HFFc6 (cell line): Measurements from ENCODE around the gene GOLIM4. TPM values are rescaled to one million over a fixed set of nuclear protein-coding genes. Genes with fewer than 3 reads are reported as not detected.
A peak's percentile ranks its signal among the peaks of the same experiment; 100 is the strongest.

Experiments
- DNase-seq: peaks from one replicate; pipeline ENCODE4 v3.0.0-alpha.2; 2018
- H3K27ac Mint-ChIP-seq: 2 replicates; pipeline ENCODE4 v1.8.0; 2020; ENCODE audit warnings: mild to moderate bottlenecking, mixed read lengths
- H3K27me3 Mint-ChIP-seq: 2 replicates; pipeline ENCODE4 v1.8.0; 2021; ENCODE audit warnings: mild to moderate bottlenecking, moderate library complexity, mixed read lengths; ENCODE audit not compliant: insufficient read depth
- H3K36me3 Mint-ChIP-seq: 2 replicates; pipeline ENCODE4 v1.8.0; 2021; ENCODE audit warnings: low read depth, mixed read lengths
- H3K4me1 Mint-ChIP-seq: 2 replicates; pipeline ENCODE4 v1.8.0; 2020; ENCODE audit warnings: low read depth, mixed read lengths
- H3K4me3 Mint-ChIP-seq: 2 replicates; pipeline ENCODE4 v1.8.0; 2020; ENCODE audit warnings: mild to moderate bottlenecking, moderate library complexity, mixed read lengths
- H3K9me3 Mint-ChIP-seq: 2 replicates; pipeline ENCODE4 v1.8.0; 2020; ENCODE audit warnings: mild to moderate bottlenecking, mixed read lengths
- total RNA-seq, 6 experiments: library from RNA; stranded (reverse); fragmentation: NEBNext Ultra II Directional; extraction: Animal tissue kit (Norgen Biotek cat#: 25700); gene quantifications; 2 replicates in 1 of 6; 3 replicates in 5 of 6; pipeline ENCODE4 v1.2.3, GENCODE V29; 2021
- TF ChIP-seq, protein P1 (sequence below): fragments of 200-600 bp; sonication (generic); IDR thresholded peaks from 2 replicates; pipeline ENCODE4 v1.5.0; 2021; ENCODE audit warnings: antibody characterized with exemption, mild to moderate bottlenecking

The GOLIM4 gene
- total RNA-seq, 6 experiments from 2014 or later, result 99.8 to 141 (median 130) TPM

DNA sequence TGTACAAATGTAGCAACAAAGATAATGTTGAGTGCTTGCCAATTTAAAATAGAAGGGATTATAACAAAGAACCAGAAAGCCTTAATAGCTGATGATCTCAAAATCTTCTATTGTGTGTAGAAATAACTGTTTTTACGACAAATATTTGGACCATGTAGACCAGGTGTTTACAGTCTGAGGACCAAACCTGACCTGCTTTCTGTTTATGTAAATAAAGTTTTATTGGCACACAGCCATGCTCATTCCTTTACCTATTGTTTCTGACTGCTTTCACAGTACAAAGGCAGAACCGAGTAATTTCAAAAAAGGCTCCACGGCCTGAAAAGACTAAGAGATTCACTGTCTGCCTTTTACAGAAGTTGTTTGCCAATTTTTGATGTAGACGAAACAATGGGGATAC is 91.8 kb downstream of the GOLIM4 start:
- H3K4me3 Mint-ChIP-seq, result no peak overlapping the region
- H3K36me3 Mint-ChIP-seq, result peaks cover 8% of the 10 kb centered on the region
- TF ChIP-seq, protein P1, sequence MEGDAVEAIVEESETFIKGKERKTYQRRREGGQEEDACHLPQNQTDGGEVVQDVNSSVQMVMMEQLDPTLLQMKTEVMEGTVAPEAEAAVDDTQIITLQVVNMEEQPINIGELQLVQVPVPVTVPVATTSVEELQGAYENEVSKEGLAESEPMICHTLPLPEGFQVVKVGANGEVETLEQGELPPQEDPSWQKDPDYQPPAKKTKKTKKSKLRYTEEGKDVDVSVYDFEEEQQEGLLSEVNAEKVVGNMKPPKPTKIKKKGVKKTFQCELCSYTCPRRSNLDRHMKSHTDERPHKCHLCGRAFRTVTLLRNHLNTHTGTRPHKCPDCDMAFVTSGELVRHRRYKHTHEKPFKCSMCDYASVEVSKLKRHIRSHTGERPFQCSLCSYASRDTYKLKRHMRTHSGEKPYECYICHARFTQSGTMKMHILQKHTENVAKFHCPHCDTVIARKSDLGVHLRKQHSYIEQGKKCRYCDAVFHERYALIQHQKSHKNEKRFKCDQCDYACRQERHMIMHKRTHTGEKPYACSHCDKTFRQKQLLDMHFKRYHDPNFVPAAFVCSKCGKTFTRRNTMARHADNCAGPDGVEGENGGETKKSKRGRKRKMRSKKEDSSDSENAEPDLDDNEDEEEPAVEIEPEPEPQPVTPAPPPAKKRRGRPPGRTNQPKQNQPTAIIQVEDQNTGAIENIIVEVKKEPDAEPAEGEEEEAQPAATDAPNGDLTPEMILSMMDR, result no peak

DNA sequence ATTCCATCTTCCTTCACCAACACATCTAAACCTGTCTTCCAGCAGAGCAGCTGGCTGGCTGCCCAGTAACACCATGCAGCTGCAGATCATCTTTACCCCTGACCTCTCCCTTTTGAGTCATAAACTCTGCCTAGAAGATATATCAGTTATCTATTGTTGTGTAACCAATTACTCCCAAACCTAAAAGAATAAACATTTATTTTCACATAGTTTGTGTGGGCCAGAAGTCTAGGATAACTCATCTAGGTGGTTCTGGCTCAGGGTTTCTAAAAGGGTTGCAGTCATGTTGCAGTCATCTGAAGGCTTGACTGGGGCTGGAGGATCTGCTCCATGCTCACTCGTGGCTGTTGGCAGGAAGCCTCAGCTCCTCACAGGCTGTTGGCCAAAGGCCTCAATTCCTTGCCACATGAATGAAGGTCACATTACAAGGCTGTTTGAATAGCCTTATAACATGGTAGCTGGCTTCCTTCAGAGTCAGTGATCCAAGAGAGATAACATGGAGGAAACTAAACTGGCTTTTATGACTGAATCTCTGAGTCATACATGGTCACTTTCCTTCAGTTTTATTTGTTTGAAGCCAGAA is 92.8 kb downstream of the GOLIM4 start:
- TF ChIP-seq, protein P1, result no peak
- Mint-ChIP-seq H3K36me3 (peaks cover 2% of the 10 kb centered on the region), H3K4me3 (no peak overlapping the region)

More for the DNA sequence above, 91.8 kb downstream of the GOLIM4 start:
- H3K4me1 Mint-ChIP-seq, result peaks cover 13% of the 10 kb centered on the region
- DNase-seq, result no peak
- no peaks in the 10 kb centered on the region; the same call in 1 of the 2 replicates for H3K27me3 Mint-ChIP-seq
- H3K27ac Mint-ChIP-seq, result no peak overlapping the region
- peaks cover 7% of the 10 kb centered on the region for H3K9me3 Mint-ChIP-seq

DNA sequence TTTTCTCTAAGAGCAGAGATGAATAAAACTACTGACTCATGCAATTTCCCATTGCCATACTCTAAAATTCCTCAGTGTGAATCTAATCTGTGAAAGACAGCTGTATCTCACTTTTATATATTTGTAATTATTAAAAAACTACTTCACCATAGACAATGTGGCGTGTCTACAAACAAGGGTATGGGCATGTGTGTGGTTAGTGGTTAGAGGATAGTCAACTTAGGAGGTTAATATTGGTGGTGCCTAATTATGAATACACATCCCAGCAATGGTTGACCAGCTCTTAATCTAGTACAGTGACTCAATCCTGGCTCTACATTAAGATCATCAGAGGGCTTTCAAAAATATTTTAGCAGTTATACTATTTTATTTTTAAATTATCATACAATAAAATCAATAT is 94.5 kb downstream of the GOLIM4 start:
- DNase-seq, result no peak
- TF ChIP-seq, protein P1, result no peak
- H3K27ac Mint-ChIP-seq, result no peak overlapping the region
- H3K4me3 Mint-ChIP-seq, result no peak overlapping the region
- H3K9me3 Mint-ChIP-seq, result peaks cover 7% of the 10 kb centered on the region
- peaks cover 3% of the 10 kb centered on the region for H3K27me3 Mint-ChIP-seq
- peaks cover 13% of the 10 kb centered on the region for H3K4me1 Mint-ChIP-seq
- H3K36me3 Mint-ChIP-seq, result no peaks in the 10 kb centered on the region; the same call in 1 of the 2 replicates

More for the DNA sequence above, 92.8 kb downstream of the GOLIM4 start:
- DNase-seq, result peak; percentile 76
- peaks cover 13% of the 10 kb centered on the region for H3K4me1 Mint-ChIP-seq
- peaks cover 3% of the 10 kb centered on the region for H3K27me3 Mint-ChIP-seq
- no peak overlapping the region for H3K27ac Mint-ChIP-seq
- peaks cover 7% of the 10 kb centered on the region for H3K9me3 Mint-ChIP-seq

DNA sequence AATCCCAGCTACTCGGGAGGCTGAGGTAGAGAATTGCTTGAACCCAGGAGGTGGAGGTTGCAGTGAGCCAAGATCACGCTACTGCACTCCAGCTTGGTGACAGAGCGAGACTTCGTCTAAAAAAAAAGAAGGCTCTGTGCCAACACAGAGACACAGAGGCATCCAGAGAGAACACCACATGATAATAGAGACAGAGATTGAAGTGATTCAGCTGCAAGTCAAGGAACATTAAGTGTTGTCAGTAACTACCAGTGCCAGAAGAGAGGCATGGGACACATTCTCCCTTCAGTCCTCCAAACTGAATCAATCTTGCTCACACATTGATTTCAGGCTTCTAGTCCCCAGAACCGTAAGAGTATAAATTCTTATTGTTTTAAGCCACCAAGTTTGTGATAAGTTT is 97.5 kb downstream of the GOLIM4 start:
- TF ChIP-seq, protein P1, result no peak
- peaks cover 3% of the 10 kb centered on the region for H3K27me3 Mint-ChIP-seq
- H3K36me3 Mint-ChIP-seq, result no peaks in the 10 kb centered on the region; the same call in 1 of the 2 replicates
- peaks cover 7% of the 10 kb centered on the region for H3K9me3 Mint-ChIP-seq
- no peak overlapping the region for H3K4me3 Mint-ChIP-seq
- H3K27ac Mint-ChIP-seq, result no peak overlapping the region
- no peak for DNase-seq
- H3K4me1 Mint-ChIP-seq, result peaks cover 7% of the 10 kb centered on the region

DNA sequence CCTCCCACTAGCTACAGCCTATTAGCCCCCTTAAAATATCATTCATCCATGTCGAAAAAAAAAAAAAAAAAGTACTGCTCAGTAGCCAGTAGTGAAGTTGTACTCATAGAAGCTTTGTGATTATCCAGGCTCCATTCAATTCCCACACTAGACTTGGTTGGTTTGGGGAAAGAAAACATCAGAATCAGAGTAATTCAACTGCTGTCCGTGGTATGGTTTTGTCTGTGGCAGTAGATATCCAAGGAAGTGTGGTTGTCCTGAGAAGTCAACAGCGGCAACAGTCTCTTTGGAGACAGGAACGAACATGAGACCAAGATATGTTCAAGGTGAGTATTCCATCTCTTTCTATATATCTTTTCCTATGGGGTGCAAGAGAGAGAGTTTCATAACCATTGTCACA is 99.2 kb downstream of the GOLIM4 start:
- no peaks in the 10 kb centered on the region for H3K9me3 Mint-ChIP-seq
- H3K4me1 Mint-ChIP-seq, result no peaks in the 10 kb centered on the region
- no peak overlapping the region for H3K4me3 Mint-ChIP-seq
- H3K27me3 Mint-ChIP-seq, result peaks cover 3% of the 10 kb centered on the region
- no peaks in the 10 kb centered on the region for H3K36me3 Mint-ChIP-seq
- TF ChIP-seq, protein P1, result no peak
- DNase-seq, result no peak
- H3K27ac Mint-ChIP-seq, result no peak overlapping the region
